ENCODE data around the gene HOXA5. TPM values are rescaled to one million over a fixed set of nuclear protein-coding genes. Genes with fewer than 3 reads are reported as not detected.
A peak's percentile ranks its signal among the peaks of the same experiment; 100 is the strongest.

Gene HOXA5
- total RNA-seq, 4 donors from 2014 or later, result 3.6 to 8.2 (median 6.8) TPM

DNA sequence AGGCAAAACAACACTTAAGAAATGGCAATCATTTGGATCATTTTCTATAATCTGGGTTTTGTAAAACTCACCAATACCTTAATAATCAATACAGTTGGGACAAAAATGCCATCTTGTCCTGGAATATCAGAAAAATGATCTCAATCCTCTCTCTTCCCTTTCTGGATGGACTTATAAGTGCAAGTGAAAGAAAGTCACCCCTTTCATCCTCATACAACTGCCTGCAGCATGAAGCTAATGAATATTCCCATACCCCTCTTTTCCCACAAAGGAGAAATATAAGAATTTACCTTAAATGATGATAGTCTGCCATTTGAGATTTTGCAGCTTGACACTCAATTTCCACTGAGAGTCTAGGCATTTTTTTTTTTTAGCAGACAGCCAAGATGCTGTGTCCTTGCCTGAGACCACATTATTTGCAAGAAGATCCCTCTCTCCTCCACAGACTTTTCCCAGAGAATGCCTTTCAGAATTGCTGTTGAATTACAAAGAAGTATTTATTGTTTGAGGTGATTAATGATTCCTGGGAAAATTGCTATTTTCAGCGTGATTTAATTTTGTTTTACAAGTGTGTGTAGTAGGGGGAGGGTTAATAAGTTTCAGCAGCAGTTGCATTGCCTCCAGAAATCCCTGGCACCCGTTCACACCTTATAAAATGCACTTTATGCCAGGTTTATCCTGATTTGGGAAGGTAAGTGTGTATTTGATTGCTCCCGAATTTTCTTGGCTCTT lies 16.7 kb downstream of the HOXA5 start:
- H3K4me1 ChIP-seq, result peaks cover 6 to 90% (median 52%) of the 10 kb centered on the region in 3 donors

GRCh38 chr7:27125986-27126394 lies 17.5 kb downstream of the HOXA5 start:
- DNase-seq, result no peak
- no peaks in the 10 kb centered on the region for H3K36me3 ChIP-seq
- peak overlapping the region; percentile 86 to 99 (median 93) for H3K27ac ChIP-seq
- no peaks in the 10 kb centered on the region for H3K27me3 ChIP-seq
- WGBS, 2 donors, result 48 to 50% methylated on average over 5 of the region's 5 CpGs
- TF ChIP-seq, protein P1, sequence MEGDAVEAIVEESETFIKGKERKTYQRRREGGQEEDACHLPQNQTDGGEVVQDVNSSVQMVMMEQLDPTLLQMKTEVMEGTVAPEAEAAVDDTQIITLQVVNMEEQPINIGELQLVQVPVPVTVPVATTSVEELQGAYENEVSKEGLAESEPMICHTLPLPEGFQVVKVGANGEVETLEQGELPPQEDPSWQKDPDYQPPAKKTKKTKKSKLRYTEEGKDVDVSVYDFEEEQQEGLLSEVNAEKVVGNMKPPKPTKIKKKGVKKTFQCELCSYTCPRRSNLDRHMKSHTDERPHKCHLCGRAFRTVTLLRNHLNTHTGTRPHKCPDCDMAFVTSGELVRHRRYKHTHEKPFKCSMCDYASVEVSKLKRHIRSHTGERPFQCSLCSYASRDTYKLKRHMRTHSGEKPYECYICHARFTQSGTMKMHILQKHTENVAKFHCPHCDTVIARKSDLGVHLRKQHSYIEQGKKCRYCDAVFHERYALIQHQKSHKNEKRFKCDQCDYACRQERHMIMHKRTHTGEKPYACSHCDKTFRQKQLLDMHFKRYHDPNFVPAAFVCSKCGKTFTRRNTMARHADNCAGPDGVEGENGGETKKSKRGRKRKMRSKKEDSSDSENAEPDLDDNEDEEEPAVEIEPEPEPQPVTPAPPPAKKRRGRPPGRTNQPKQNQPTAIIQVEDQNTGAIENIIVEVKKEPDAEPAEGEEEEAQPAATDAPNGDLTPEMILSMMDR (IDR thresholded peaks at IDR 0.05), result no peak
- TF ChIP-seq POLR2A (IDR thresholded peaks at IDR 0.05), result no peak
- no peak overlapping the region for H3K4me3 ChIP-seq
- intact Hi-C loops (cut with DNase I), result no loop called here
- H3K4me1 ChIP-seq, result peaks cover 6 to 90% (median 49%) of the 10 kb centered on the region in 3 donors
- no peaks in the 10 kb centered on the region for H3K9me3 ChIP-seq

More for the DNA sequence above, 16.7 kb downstream of the HOXA5 start:
- H3K4me3 ChIP-seq, result no peak overlapping the region
- H3K27ac ChIP-seq, result peak overlapping the region; percentile 12 to 99 (median 96)
- WGBS, 2 donors, result 27 to 31% methylated on average over 3 of the region's 3 CpGs
- intact Hi-C loops (cut with DNase I), result no loop called here
- no peaks in the 10 kb centered on the region for H3K9me3 ChIP-seq
- TF ChIP-seq POLR2A (IDR thresholded peaks at IDR 0.05), result no peak
- TF ChIP-seq, protein P1 (IDR thresholded peaks at IDR 0.05), result no peak
- no peaks in the 10 kb centered on the region for H3K27me3 ChIP-seq
- H3K36me3 ChIP-seq, result no peaks in the 10 kb centered on the region
- no peak for DNase-seq

- Histone ChIP-seq H3K27me3 (no peaks in the 10 kb centered on the region), H3K9me3 (no peaks in the 10 kb centered on the region), H3K4me1 (peaks cover 10 to 98% (median 56%) of the 10 kb centered on the region in 3 donors), H3K4me3 (peak overlapping the region in 3 of 4 donors; percentile 49 to 91 (median 51)), H3K27ac (peak overlapping the region; percentile 86 to 99 (median 93)), H3K36me3 (no peaks in the 10 kb centered on the region)
- 69 to 73% methylated on average over 4 to 6 of the region's 8 CpGs for WGBS, 2 donors
- TF ChIP-seq, protein P1 (IDR thresholded peaks at IDR 0.05), result no peak
- no peak for TF ChIP-seq POLR2A (IDR thresholded peaks at IDR 0.05)
- DNase-seq, result no peak
- intact Hi-C loops (cut with DNase I), result no loop called here
Observed at GRCh38 chr7:27124902-27125689, 18.4 kb downstream of the HOXA5 start.

DNA sequence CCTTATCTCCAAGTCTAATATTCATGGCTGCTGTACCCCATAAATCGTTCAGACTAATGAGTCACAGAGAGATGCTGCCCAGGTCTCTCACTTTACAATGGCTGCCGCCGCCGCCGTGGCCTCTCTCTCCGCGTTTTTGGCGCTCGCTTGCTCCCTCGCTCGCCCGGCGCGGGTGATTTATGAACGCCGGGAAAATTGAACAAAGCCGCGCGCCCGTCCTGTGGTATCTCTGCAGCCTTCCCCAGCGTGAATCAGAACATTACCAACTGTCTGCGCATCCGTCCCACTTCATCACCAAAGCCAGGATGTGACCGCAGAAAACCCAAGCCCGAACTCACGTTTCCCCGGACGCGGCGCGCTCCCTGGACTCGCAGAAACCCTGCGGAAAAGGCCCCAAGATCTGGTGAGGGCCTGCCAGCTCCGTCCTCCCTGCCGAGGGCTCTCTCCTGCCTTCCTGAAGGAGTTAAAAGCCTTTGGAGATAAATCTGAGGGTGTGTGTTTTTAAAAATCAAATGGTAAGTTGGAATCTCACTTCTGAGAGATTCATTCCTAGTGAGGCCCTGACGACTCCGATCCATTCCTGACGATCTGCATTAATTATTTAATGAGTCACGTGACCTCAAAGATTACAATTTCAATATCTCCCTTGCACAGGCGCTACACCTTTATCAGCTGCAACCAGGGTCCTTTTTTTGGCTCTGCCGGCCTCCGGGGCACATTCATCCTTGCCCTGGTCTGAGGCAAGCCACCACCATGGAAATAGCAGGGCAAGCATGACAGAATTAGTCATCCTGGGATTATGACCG lies 19.2 kb downstream of the HOXA5 start:
- Histone ChIP-seq H3K27ac (peak overlapping the region; percentile 86 to 99 (median 93)), H3K36me3 (no peaks in the 10 kb centered on the region), H3K4me3 (peak overlapping the region; percentile 31 to 91 (median 50)), H3K9me3 (no peaks in the 10 kb centered on the region), H3K27me3 (no peaks in the 10 kb centered on the region), H3K4me1 (peaks cover 17 to 100% (median 63%) of the 10 kb centered on the region in 3 donors)
- WGBS, 2 donors, result 47 to 52% methylated on average over 23 to 28 of the region's 43 CpGs
- TF ChIP-seq, protein P1 (IDR thresholded peaks at IDR 0.05), result no peak
- TF ChIP-seq POLR2A (IDR thresholded peaks at IDR 0.05), result no peak
- no peak for DNase-seq
- intact Hi-C loops (cut with DNase I), result no loop called here
